CD1c-positive myeloid dendritic cell (primary cell): ENCODE results near the gene FOXO4.

Experiments used
- DNase-seq: peaks from one replicate; pipeline ENCODE4 v3.0.0-alpha.2; 2016; ENCODE audit errors: extremely low spot score

Gene FOXO4

DNA sequence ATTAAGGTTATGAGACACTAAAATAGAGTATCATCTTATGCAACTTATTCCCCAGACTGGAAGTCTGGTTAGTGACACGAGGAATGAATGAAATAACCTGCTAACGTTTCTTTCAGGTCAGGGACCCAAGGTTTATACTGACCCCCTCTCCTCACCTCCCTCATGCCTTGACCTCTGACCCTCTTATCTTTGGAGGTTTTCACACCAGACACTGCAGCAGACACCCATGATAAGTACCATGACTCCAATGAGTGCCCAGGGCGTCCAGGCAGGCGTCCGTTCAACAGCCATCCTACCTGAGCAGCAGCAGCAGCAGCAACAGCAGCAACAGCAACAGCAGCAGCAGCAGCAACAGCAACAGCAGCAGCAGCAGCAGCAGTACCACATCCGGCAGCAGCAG is 44.8 kb downstream of the FOXO4 start:
- no peak for DNase-seq

DNA sequence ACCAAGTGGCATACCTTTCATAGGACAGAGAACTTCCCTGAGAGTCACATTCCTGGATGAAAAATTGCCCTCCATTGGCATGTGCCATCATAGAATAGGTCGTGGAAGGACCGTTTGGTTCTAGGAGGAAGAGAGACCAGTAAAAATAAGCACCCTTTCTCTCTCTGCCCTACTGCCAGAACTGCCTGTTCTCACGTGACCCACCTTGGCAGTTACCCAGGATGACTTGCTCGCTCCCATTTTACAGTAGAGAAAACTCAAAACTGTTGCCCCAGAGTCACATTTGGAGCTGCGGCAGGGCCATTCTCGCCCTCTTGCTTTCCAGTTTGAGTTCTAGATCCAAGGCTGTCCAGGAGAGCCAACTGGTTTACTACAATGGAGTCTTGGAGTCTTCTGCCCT is 47.9 kb downstream of the FOXO4 start:
- no peak for DNase-seq

DNA sequence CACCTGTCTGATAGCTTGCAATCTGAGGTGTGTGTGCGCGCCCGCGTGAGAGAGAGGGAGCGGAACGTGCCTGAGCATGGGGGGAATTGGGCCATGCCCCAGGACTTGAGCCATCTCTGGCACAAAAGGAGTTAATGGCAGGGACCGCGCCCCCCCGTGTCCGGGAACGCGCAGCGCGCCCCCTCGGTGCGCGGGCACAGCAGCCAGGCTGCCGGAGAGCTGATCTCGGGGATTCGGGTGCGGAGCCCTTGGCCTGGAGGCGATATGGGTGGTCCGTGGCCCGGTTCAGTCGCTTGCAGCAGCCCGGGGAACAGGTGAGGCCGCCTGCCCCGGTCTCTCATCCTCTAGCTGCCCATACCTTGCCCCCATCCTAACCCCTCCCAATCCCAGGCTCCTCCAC is 49.0 kb downstream of the FOXO4 start, which contains the start of gene NLGN3:
Gene NLGN3, plus strand, starts transcription at position 191 of the 400 bp plus-strand sequence. CDS start 2,909 bp downstream, outside the sequence.
- no peak for DNase-seq

DNA sequence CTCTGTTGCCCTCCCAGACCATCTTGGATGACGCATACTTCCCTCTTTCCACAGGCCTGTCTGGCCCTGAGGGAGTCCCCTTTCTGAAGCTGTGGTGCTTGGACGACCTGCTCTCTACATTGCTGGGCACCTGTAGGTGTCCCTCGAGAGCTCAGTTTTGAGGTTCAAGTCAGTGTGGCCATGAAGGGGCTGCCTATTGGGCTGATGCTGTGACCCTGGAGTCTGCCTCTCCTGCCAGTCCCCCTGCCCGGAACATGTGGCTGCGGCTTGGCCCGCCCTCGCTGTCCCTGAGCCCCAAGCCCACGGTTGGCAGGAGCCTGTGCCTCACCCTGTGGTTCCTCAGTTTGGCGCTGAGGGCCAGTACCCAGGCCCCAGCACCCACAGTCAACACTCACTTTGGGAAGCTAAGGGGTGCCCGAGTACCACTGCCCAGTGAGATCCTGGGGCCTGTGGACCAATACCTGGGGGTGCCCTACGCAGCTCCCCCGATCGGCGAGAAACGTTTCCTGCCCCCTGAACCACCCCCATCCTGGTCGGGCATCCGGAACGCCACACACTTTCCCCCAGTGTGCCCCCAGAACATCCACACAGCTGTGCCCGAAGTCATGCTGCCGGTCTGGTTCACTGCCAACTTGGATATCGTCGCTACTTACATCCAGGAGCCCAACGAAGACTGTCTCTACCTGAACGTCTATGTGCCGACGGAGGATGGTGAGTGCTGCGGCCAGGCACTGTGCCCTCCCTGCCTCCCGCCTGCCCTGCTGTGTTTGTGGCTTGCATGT is 52.0 kb downstream of the FOXO4 start:
- no peak for DNase-seq

DNA sequence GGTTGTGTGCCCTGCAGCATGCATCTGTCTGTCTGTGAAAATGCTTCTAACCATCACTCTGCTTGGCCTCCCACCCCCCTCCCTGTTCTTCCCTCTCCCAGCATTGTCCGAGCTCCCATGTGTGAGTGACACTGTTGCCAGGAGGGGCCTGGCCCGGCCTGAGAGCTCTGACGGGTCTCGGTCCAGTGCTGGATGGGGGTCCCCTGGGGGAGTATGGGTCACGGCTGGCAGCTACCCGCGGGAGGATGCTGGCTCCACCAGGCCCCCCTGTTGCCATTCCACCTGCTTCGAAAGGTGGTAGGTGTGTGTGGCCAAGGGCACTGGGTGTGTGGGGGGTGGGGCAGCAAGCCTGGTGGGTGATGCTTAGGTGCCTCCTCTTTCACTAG is 52.6 kb downstream of the FOXO4 start:
- no peak for DNase-seq

DNA sequence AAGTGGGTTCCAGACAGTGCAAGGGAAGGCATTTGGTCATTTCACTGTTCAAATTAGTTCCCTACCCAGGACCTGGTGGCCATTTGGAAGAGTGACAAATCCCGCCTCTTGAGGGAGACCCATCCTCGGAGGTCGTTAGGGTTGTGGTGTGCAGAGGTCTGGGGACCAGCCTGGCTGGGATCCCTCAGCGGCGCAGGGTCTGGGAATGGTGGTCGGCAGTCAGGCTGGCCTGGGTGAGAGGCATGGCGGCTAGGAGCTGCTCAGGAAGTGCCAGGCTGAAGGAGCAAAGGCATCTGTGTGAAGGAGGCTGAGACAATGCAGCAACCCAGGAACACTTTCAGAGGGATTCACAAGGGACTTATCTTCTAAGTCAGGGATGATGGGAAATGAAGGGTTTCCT is 55.7 kb downstream of the FOXO4 start:
- DNase-seq: no peak
